ENCODE results near the gene SOWAHB. TPM values are rescaled to one million over a fixed set of nuclear protein-coding genes. Genes with fewer than 3 reads are reported as not detected.
A peak's percentile ranks its signal among the peaks of the same experiment; 100 is the strongest.
"Not testable (repeated sequence)": the region's sequence is repeated elsewhere in the genome, so short reads cannot be mapped to it uniquely, and the experiment has no call there.

Gene SOWAHB
- total RNA-seq, 1 donor from 2014 or later, result not detected

DNA sequence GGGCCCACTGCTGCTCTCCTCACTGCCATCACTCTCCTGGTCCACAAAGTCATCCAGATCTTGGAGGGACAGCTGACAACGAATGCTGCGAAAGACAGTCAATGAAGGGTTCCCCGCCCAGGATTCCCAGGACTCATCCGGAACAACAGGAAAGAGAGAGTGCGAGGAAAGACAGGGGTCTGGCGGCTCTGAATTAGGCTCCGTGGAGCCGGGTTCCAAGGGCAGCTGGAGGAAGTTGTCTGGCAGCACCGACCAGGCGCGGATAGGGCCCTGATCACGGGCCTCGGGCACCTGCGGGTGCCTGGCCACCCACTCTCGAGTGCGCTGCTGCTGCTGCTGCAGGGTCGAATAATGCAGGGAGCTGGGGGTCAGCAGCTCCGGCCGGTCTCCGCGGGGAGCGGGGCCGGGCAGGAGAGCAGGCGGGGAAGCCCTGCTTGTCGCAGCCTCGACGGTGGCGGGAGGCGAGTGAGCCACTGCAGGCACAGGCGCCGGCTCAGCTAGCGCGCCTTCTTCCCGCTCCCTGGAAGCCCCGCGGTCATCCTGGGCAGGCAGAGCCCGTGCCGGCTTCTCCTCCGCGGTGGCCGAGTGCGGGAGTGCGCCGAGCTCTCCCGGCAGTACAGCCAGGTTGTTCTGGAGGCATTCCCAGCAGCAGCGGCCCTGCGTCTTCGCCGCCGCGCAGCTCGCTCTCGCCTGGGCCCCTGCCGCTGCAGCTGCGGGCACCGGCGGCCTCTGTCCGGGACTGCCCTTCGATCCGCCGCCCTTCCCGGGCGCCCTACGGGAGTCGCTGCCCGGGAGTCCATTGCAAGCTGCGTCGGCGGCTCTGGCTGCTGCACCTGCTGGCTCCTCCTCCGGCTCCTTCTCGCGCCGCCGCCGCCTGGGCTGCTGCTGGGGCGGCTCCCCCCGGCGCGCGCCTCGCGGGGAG lies 1.1 kb downstream of the SOWAHB start:
- peak; percentile 56 for DNase-seq (ENCODE audit: missing footprints)
- intact Hi-C loops (cut with DNase I), result no loop called here
- ATAC-seq, result peak; percentile 35

GRCh38 chr4:76896048-76896447 lies 1.9 kb downstream of the SOWAHB start:
- intact Hi-C loops (cut with DNase I), result no loop called here
- DNase-seq (ENCODE audit: missing footprints), result no peak
- ATAC-seq, result no peak

- intact Hi-C loops (cut with DNase I), result no loop called here
- ATAC-seq (no peak), DNase-seq (ENCODE audit: missing footprints) (no peak)
Measured at GRCh38 chr4:76895619-76896018, 2.3 kb downstream of the SOWAHB start.

DNA sequence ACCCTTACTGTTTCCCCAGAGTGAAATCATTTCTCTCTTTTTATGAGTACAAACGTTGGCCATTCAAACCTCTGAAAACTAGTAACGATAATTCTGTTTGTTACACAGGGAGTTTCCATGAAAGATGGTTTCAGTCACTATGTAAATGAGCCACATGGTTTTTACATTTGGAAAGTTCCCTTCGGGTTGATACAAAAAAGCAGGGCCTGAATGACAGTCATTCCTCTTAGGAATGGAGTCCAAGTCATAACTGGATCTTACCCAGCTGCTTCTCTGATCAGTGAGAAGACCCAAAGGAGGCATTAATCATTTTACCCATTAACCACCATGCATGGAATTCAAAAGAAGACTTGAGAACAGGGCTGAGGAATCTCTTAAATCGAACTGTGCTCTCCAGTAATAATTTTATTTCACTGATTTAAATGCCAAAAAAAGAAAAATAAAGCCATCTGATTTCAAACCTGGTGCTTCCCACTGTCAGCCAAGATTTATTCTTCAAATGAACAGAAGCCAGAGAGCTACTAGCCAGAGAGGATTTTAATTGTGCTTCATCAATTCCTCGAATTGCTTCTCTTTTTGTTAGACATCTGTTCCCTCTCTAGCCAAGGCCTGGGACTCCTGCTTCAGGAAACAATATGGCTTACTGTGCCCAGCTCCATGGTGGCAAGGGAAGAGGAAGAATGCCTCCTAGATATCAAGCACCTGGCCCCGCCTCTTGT lies 3.2 kb downstream of the SOWAHB start:
- intact Hi-C loops (cut with DNase I), result no loop called here
- ATAC-seq, result no peak
- DNase-seq (ENCODE audit: missing footprints), result no peak

DNA sequence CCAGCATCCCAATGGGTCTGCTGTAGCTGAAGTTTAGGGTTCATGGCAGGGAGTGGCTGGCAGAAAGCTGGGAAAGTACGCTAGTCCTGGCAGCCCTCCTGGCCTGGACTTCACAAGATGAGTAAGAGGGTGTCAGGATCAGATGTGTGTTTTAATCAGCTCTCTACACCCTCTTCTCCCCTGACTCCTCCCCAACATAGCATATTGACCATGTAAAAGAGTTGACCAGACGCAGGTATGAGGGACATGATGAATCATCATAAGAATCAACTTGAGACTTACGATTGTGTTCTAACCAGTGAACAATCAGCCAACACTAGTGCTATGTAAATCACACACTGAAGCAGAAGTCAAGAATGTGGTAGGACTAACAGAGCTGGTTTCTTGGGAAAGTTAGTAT lies 5.3 kb downstream of the SOWAHB start:
- no peak for DNase-seq (ENCODE audit: missing footprints)
- ATAC-seq, result no peak
- intact Hi-C loops (cut with DNase I), result no loop called here

DNA sequence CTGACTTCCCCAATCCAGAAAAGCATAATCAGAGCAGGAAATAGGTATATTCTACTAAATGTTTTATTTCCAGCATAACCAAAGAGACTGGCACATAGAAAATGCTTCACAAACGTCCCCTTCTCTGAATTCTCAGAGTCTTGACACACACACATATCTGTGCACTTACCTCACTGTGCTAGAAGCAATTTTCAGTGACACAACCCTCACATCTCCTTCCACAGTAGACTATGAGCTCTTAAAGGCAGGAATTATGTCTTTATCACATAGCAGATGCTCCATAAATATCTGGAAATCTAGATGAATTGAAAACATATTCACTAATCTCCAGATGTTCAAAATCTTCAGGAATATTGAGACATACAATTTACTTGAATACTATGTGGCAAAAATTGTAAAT lies 5.9 kb downstream of the SOWAHB start:
- ATAC-seq, result no peak
- DNase-seq (ENCODE audit: missing footprints), result no peak
- intact Hi-C loops (cut with DNase I), result no loop called here

DNA sequence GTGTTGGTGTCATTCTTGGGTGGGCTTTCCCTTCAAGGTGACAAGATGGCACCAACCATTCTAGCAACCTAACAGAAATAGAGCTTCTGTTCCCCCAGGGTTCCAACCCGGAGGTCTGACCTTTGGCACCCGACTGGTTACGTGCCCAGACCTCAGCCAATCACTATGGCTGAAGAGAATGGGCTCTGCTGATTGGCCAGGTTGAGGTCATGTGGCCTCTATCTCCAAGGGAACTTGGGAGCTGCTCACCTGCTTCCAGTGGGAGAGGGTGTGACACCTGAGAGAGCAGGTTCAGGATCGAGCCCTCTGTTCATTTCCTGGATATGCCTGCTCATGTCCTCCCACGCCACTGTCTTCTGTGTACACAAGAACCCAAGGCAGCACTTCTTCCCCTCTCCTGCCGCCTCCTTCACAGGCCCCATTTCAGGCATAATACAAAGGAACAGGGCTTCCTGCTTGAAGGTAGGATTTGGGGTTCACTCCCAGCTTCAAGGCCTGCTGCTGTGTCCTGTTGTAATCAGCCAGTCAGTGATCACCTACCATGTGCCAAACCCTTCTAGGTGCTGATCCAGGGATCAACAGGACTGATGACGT lies 11.0 kb downstream of the SOWAHB start:
- no peak for ATAC-seq
- no peak for DNase-seq (ENCODE audit: missing footprints)
- intact Hi-C loops (cut with DNase I), result no loop called here

DNA sequence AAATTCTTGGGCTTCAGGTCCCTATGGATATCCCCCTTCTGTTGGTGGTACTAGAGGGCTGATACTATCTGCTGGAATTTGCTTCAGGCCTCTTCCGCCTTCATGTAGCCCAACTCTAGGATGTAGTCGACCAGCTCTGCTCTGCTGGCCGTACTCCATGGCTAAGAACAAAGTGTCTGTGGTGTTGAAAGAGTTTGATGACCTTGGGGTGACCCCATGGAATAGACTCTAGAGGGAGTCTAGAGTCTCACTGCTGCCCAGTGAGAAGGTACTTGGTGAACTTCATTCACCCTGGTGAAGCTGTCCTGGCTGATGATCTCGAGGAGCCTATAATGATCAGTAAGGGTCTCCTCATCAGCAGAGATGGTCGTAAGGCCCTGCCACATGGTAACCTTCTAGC lies 11.7 kb downstream of the SOWAHB start:
- no peak for DNase-seq (ENCODE audit: missing footprints)
- ATAC-seq, result no peak
- intact Hi-C loops (cut with DNase I), result no loop called here

GRCh38 chr4:76883147-76883546 lies 14.8 kb downstream of the SOWAHB start:
- DNase-seq (ENCODE audit: missing footprints) (peak; percentile 31), ATAC-seq (no peak)
- intact Hi-C loops (cut with DNase I), result no loop called here

- intact Hi-C loops (cut with DNase I), result no loop called here
- ATAC-seq, result no peak
Measured at GRCh38 chr4:76882630-76883029, 15.3 kb downstream of the SOWAHB start.

DNA sequence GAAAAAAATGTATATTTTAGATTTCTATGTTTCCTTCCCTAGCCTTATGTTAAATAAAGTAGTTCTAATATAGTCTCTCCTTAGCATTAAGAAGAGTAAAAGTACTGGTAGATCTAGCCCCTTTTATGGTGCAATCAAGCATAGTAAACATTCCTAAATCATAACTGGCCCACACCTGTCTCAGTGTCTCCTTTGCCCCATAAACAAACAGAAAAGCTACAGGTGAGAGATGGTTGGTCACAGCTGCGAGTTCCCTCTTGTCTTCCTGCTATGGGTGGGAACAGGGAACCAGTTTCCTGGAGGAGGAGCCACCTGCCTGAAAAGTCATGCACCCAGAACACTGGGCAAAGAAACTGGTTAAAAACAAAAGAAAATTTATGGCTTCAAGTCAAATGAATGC lies 16.6 kb downstream of the SOWAHB start:
- intact Hi-C loops (cut with DNase I), result no loop called here
- ATAC-seq, result no peak
- no peak for DNase-seq (ENCODE audit: missing footprints)

More at GRCh38 chr4:76882630-76883029, 15.3 kb downstream of the SOWAHB start:
- DNase-seq (ENCODE audit: missing footprints), result peak; percentile 32

DNA sequence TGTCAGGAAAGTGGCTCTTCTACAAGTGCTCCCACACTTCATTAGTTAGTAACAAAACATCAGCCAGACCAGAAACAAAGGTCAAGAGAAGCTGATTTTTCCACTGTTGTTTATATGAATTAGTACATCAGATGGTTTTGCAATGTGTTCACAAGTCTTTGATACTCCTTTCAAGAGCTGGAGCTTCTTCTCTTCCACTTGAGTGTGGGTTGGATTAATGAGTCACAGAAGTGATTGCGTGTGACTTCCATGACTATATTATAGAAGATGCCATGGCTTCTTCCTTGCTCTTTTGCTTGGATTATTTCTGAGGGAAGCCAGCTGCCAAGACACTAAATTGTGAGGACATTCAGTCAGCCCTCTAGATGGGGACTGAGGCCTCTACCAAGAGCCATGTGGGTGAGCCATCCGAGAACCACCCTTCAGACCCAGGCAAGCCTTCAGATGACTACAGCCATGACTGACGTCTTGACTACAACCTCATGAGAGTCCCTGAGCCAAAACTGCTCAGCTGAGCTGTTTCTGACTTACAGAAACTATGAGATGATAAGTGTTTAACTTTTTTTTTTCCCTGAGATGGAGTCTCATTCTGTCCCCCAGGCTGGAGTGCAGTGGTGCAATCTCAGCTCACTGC lies 18.1 kb downstream of the SOWAHB start:
- ATAC-seq (no peak), DNase-seq (ENCODE audit: missing footprints) (no peak)
- intact Hi-C loops (cut with DNase I), result no loop called here

GRCh38 chr4:76878641-76879165 lies 19.2 kb downstream of the SOWAHB start:
- ATAC-seq; intact Hi-C loops (cut with DNase I); DNase-seq (ENCODE audit: missing footprints): not testable (repeated sequence)

GRCh38 chr4:76874176-76874575 lies 23.8 kb downstream of the SOWAHB start:
- intact Hi-C loops (cut with DNase I), result no loop called here
- ATAC-seq, result no peak
- DNase-seq (ENCODE audit: missing footprints), result no peak

DNA sequence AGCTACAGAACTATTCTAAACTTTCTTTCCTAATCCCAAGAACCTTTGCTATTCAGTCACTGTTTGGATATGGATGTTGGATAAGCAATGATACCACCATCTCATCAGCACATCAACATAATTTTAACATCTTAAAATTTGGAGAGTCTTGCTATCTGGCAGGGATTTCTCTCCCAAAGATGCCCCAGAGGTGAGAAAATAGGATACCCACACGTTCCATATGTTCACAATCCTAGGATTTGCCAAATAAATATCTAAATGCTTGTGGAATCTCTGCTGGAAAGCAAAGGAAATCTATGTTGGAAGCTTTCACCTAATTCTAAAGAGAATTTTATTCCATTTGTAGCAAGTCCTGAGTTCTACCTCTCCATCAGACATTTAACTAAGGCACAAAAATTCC lies 24.4 kb downstream of the SOWAHB start:
- intact Hi-C loops (cut with DNase I), result no loop called here
- no peak for DNase-seq (ENCODE audit: missing footprints)
- no peak for ATAC-seq

DNA sequence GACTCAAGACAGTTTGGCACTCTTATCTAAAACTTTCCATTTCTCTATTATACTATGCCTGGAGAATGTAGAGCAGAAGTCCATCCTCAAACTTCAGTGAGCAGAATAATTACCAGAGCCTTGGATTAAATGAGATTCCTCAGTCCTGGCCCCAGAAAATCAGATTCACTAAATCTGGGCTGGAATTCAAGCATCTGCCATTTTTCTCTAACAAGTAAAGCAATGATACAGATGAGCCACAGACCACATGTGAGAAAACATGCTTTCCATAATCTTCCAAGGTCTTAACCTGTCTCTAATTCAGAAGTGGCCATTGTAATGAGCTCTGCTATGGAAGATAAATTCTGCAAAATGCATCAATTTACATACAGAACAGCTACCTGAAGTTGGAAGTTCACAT lies 25.4 kb downstream of the SOWAHB start:
- DNase-seq (ENCODE audit: missing footprints) (no peak), ATAC-seq (no peak)
- intact Hi-C loops (cut with DNase I), result no loop called here

DNA sequence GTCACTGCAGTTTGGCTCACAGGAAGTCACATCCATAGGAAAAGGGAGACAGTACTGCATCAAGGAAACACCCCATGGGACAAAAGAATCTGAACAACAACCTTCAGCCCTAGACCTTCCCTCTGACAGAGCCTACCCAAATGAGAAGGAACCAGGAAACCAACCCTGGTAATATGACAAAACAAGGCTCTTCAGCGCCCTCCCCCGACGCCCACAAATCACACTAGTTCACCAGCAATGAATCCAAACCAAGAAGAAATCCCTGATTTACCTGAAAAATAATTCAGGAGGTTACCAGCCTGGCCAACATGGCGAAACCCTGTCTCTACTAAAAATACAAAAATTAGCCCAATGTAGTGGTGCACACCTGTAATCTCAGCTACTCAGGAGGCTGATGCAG lies 29.2 kb downstream of the SOWAHB start:
- ATAC-seq; intact Hi-C loops (cut with DNase I); DNase-seq (ENCODE audit: missing footprints): not testable (repeated sequence)

GRCh38 chr4:76867880-76868655 lies 29.9 kb downstream of the SOWAHB start:
- ATAC-seq (no peak), DNase-seq (ENCODE audit: missing footprints) (no peak)
- intact Hi-C loops (cut with DNase I), result no loop called here
